GM19438 (cell line): ENCODE measurements around the gene CTNNA3.
A peak's percentile ranks its signal among the peaks of the same experiment; 100 is the strongest.

Experiments used
- ATAC-seq: cut with Tn5 transposase; IDR thresholded peaks from one replicate; pipeline ENCODE4 v1.9.1; 2021; ENCODE audit warnings: low read depth; ENCODE audit not compliant: unreplicated experiment

The CTNNA3 gene

DNA sequence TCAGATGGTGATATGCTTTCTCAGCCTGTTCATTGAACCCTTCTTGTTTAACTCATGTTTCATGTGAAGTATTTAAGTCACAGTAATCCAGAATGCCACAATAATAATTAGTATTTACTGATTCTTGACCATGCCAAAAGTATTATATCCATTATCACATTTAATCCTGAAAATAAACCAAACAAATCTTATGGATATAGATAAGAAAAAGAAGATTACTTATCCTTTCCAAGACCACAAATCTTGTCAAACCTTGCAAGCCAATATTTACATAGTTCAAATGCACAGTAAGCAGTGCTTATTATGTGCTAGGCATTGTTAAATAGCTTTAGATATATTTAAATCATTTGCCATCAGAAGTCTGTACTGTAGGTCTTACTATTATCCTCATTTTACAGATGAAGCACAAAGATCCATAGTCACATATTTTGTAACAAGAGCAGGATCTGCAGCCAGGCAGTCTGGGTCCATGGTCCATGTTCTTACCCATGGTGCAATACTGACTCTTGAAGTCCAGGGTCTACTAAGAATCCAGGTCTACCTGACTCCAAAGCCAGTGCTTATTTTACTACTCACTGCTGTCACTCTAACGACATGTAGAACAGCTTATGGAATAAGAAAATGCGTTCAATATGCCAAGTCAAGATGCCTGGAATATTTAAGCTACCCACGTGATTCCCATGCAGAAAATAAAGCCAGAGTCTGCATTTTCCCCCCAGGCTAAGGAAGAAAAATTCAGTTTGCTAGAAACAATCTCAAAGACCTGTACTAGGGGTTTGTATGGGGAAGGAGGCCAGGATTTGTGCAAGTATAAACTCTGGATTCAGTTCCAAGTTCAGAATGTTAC, 1755.0 kb downstream of the CTNNA3 start:
- no peak for ATAC-seq

DNA sequence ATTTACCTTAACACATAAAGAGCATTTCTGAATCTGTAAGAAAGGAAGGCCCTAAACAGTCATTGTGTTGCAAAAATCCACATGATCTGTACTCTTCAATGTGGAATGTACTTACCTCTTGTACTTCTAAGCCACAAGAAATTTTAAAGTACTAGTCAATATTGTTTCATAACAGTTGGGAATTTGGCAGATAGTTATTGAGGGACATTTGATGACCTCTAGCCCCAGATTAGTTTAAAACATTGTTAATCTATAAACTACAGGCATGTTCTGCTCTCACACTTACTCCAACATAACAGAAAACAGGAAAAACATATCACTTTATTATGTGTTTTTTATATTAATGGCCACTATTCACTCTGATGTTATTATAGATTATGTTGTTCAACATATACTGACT, 1755.9 kb downstream of the CTNNA3 start:
- ATAC-seq = no peak

DNA sequence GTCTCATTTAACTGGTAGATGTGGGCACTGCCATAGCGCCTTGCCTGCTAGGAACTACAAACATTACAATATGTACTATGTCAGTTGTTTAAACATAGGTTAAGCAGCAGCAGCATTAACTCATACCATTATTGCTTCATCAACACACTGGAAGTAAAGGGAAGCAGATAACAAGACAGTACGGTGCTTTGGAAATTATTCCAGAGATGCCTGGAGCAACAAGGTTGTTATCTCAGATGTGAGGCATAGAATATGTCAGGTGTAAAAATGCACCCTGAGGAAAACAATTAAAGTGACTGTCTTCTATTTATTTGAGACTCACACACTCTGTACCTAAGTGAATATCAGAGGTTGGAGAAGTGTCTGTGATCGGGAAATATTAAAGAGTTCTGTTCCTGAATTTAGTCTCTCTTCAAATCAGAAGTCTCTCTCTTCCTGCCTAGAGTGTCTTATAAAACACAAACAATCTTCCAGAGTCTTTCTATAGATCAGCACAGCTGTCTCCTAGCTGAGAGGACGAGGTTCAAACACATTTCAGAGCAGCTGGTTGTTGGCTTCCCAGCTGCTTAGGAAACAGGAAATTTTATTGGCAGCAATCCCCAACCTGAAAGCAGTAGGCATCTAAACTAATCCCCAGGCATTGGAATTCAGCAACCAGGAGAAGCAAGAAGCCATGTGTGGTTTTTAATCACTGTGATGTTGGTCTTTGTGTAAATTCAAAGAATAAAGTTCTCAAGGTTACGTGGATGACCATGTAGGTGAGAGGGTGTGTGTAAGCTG, 1764.5 kb downstream of the CTNNA3 start:
- ATAC-seq = no peak

DNA sequence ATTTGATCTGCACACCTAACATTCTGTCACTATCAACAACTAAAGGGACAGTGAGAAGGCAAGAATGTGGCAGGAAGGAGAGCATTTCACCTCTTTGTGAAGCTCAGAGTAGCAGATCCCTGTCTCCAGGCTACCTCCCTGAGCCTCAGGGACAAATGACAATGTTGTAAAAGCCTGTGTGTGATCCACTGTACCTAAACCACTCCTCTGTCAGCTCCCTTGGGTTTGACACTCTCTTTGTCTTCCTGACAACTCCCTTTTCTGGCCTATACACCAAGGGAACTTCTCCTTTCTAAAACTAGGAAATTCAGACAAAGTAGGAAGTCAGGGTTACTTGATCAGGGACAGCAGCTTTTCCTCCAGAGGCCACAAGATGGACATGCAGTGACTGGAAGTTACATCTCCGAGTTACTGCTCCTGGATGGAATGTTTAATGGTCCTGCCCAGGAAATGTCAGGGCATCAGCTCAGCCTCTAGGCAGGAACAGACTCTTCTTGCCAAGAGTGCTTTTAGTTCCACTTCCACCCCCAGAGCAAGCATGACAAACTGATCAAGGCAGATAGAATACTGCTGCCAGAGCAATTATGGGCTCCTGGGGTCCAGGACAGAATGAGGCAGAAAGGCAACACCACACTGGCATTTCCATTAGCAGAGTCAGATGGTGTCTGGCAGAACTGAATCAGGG, 1784.7 kb downstream of the CTNNA3 start:
- no peak for ATAC-seq

DNA sequence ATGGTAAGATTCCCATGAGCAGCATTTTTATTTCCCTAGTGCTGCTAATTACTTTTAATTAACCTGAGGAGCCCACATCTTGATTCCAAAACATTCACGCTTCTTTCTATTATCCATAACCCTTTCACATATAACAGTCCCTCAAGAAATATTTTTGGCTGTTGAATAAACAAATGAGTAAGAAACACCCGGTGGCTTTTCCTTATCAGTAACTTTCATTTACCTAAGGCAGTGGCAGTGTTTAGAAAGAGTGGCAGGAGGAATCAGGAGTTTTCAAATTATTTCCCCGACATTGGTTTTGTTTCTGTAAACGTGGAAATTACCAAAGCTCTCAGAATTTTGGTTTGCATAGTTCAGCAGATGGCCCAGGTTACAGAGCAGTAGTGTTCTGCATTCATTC, 1785.8 kb downstream of the CTNNA3 start:
- ATAC-seq = no peak

DNA sequence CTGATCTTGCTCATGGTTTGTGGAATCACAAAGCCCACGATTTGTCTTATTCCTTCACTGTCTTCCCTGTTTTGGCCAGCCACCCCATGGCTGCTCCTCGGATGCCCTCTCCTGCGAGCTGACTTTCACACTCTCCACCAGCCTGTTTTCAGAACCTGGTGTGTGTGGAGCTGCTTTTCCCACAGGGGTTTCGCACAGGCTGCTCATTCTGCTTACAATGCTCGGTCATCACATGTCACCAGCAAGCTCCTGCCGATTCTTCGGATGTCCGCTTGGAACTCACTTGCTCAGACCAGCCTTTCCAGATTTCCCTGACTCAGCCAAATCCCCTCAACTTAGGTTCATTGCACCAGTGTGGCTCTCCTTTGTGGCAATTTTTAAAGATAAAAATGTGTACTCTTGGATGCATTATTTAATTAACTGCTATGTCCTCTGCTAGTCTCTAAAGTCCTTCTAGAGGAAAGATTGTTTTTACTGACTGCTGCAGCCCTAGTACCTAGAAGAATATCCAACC, 1788.7 kb downstream of the CTNNA3 start:
- no peak for ATAC-seq

DNA sequence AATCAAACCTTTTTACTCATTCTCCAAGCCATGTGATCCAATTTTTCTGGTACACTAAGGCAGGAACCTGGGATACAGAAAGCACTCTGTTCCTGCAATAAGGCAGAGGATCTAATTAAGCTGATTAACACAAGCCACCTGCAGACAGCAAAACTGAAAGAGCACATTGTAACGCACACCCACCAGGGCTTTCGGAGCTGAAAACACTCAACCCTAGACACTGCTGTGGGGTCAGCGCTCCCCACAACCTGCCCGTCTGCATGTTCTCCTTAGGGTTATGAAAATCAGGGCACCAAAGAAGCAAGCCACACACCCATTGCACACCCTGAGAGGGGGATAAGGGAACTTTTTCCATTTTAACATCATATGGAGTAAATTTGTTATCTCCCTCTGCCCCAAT, 1792.4 kb downstream of the CTNNA3 start:
- ATAC-seq = no peak

DNA sequence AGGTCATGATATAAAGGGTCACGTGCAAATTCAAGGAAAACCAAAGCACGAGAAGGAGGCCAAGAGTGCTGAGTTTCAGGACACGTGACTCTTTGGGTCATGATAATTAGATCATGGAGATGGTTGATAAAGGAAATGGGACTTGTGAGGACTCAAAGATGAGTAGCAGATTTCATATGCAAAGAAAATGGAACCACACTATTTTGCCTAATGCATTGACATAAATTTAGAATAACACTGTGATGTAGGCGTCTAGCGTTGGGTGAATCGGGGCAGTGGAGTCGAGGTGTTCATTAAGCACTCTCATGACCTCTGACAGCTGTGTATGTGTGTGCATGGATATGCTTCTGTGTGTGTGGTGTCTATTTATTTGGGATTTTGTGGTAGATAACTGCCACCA, 1795.7 kb downstream of the CTNNA3 start:
- no peak for ATAC-seq

DNA sequence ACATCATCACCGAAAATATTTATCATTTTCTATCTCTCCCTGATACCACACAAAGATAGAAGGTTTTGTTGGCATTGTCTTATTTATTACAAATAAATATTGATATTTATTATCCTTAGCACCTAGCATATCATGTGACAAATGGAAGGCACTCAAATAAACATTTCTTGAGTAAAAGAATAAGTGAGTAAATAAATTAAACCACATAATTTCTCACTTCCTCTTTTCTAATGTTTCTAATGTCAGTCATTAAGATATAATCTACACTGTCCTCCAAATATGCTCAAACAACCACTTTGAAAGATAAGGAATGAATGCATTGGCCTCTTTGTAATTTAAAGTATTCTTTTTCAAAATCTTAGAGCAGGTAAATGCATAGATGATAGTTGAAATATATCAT, 1797.9 kb downstream of the CTNNA3 start:
- no peak for ATAC-seq

DNA sequence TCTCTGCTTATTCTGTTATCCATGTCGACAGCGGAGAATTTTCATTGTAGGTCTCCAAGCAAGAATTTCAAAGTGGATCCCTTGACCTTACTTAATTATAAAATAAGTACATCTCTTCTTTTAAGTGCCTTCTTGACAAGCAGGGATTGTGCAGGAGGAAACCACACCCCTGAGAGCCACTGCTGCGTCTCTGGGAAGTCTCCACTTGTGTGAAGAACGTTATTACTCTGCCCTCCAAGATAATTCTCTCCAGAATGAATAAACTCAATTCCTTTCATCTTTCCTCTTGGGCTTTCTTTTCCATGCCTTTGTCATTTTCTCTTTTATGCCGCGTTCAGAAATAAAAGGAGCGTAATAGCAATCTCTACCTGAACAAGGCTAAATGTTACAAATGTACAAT, 1801.0 kb downstream of the CTNNA3 start:
- no peak for ATAC-seq

DNA sequence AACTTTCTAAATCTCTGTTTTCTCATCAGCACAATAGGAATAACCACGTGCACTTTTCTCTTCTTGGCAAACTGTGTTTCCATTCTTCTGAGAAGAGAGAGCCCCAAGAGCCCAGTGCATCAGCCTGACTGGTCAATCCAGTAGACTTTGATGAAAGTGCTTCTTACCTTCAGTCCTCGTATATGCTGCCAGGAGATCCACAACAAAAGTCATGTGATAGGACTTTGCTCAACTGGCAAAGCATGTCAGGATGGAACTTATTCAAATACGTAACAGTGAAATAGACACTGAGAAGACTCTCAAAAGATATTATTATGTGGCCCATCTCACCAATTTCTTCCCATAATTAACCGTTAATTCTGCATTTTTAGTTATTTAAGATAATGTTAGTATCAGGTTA, 1801.6 kb downstream of the CTNNA3 start:
- no peak for ATAC-seq

DNA sequence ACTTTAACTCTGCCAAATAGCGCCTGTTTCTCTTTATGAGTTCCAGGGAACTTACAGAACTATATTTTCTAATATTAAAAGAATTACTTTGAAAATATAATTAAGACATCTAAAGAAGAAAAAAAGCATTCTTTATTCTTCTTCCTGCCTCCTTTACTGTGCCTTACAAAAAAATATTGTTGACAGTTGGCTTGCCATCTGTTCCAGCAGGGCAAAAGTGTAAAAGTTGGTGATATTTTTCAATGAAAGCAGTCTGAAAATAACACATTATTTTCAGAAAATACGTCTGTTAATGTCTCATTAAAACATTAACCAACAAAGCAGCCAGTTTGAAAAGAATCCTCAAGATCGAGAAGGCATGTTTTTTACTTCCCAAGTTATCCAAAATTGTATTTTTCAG, 1802.3 kb downstream of the CTNNA3 start:
- no peak for ATAC-seq

DNA sequence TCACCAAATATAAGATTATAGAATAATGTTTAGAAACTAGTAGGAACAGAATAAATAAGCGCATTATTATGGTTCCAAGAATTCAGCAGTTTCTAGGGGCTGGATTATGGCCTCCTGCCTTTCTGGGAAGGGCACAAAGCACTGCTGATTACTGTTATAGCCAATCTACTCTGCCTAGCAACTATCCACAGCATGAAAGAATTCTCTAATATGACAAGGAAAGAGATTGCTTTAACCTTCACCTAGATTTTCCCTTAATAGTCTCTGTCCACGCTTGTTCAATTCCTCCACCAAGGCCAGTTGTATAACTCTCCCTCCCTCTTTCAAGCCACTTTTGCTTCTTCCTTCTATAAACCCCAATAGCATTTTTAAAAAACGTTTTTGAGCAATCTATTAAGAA, 1803.7 kb downstream of the CTNNA3 start:
- ATAC-seq = no peak

DNA sequence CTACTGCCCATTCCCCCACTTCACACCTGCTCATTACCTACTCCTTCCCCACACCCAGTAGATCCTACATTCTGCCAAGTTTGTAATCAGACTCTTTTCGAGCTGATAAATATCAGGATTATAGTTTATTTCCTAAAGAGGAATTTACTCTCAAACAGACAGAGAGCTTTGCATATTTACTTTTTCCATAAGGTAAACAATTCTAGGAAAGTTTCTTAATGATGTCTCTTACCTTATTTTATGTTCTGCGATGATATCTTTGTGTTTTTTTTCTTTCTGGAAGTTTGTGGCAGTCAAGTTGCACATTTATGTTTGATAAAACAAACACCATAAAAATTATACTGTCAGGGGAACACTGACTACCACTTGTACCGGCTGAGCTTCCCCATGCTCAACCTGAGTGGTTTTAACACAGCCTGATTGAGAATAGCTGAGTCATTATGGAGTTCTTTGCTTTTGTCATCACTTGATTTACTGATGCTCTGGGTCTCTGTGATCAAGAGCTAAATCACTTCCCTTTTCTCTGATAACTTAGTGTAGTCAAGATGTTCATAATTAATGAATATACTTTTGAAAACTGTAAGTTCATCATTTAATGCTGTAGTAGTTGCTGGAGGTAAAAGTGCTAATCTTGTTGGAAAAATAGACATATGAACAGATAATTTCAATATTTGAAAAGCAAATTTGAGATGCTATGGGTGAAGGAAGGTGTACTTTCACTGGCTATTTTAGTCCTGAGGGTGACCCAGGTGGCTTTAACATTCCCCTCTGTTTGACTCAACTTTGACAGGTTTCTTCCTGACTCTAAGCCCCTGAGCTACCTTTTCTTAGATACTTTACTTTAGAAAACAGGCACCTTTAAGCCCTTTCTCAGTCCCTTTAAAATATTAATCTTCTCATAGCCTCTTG, 1804.7 kb downstream of the CTNNA3 start:
- ATAC-seq = peak; percentile 45

DNA sequence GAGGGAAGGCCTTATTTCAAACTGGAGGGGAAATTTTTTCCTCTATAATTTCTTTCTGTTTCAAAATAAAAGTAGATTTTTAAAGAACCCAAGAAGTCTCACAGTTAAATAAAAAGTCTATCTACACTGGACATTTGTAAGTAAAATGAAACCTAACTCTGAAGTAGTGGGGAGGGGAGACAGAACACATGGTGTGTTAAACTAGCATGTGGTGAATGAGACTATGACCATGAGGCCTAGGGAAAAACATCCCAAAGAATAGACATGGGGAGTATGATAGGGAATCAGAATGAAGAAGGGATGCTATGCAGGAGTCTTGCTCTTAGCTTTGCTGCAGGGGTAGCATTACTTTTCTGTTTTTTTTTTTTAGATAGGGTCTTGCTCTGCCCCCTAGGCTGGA, 1831.5 kb downstream of the CTNNA3 start:
- ATAC-seq = no peak

DNA sequence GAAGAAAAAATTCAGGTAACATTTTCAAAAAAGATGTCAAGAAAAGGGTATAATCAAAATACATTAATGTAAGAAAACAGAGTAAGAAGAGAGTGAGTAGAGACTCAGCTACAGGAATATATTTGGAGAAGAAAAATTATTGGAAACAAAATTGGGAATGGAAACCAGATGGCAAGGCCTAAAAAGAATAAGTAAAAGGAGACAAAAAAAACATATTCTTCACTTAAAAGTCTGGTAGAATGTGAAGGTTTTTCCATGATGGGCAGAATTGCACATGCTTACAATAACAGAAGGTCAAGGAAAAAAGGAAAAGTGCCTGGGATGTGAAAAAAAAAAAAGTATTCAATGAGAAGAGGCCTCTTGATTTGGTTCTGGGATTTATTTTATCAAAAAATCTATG, 1832.0 kb downstream of the CTNNA3 start:
- ATAC-seq = no peak
